Stimulated activated CD4-positive, alpha-beta T cell treated with anti-CD3 and anti-CD28 coated beads, Interleukin-1b, Interleukin-23, amount 100 ng/mL, for 48 hours (primary cell): Measurements from ENCODE around the gene LRMDA.

Source experiments
- DNase-seq: peaks from one replicate; pipeline ENCODE4 v3.0.0-alpha.2; 2020

LRMDA gene

GRCh38 chr10:76017733-76018433 is 586.5 kb downstream of the LRMDA start:
- no peak for DNase-seq

GRCh38 chr10:76020630-76021029 is 589.2 kb downstream of the LRMDA start:
- DNase-seq = no peak

GRCh38 chr10:76021398-76021797 is 590.0 kb downstream of the LRMDA start:
- no peak for DNase-seq

- DNase-seq = no peak
Measured at GRCh38 chr10:76022366-76022765, 590.9 kb downstream of the LRMDA start.

- DNase-seq = no peak
Measured at GRCh38 chr10:76023007-76023406, 591.6 kb downstream of the LRMDA start.

GRCh38 chr10:76024460-76025123 is 593.2 kb downstream of the LRMDA start:
- DNase-seq = no peak

- DNase-seq = no peak
Measured at GRCh38 chr10:76025124-76025477, 593.7 kb downstream of the LRMDA start.

GRCh38 chr10:76026176-76026771 is 594.9 kb downstream of the LRMDA start:
- no peak for DNase-seq

- no peak for DNase-seq
Measured at GRCh38 chr10:76026905-76027304, 595.5 kb downstream of the LRMDA start.

GRCh38 chr10:76029782-76030181 is 598.4 kb downstream of the LRMDA start:
- DNase-seq = no peak

GRCh38 chr10:76031099-76031498 is 599.7 kb downstream of the LRMDA start:
- no peak for DNase-seq

GRCh38 chr10:76031769-76032699 is 600.6 kb downstream of the LRMDA start:
- no peak for DNase-seq

- DNase-seq = no peak
Measured at GRCh38 chr10:76032700-76033039, 601.2 kb downstream of the LRMDA start.

GRCh38 chr10:76033457-76034196 is 602.2 kb downstream of the LRMDA start:
- DNase-seq = no peak

- DNase-seq = no peak
Measured at GRCh38 chr10:76034353-76035205, 603.2 kb downstream of the LRMDA start.

GRCh38 chr10:76035206-76036110 is 604.0 kb downstream of the LRMDA start:
- no peak for DNase-seq

GRCh38 chr10:76036111-76036940 is 604.9 kb downstream of the LRMDA start:
- peak; percentile 30 for DNase-seq

GRCh38 chr10:76036962-76037361 is 605.5 kb downstream of the LRMDA start:
- DNase-seq = no peak

GRCh38 chr10:76037531-76038155 is 606.2 kb downstream of the LRMDA start:
- no peak for DNase-seq
